Measurements from ENCODE around the gene HLA-DMA.

- TF ChIP-seq CTCF (IDR thresholded peaks at IDR 0.05; ENCODE audit: insufficient read depth, low read depth, low read length) (peak; percentile 58), EZH2 (IDR thresholded peaks at IDR 0.05; ENCODE audit: insufficient read depth, low read length) (no peak)
Measured at GRCh38 chr6:32967151-32968091, 14.5 kb upstream of the HLA-DMA start.

All from astrocyte (in vitro differentiated cells and primary cell).